IgD-negative memory B cell (primary cell): ENCODE measurements around the gene SRRT. TPM values are rescaled to one million over a fixed set of nuclear protein-coding genes. Genes with fewer than 3 reads are reported as not detected.
A peak's percentile ranks its signal among the peaks of the same experiment; 100 is the strongest.

Experiments used
- H3K27ac Mint-ChIP-seq, 3 donors: one replicate each; pipeline ENCODE4 v1.8.0; 2020 to 2022; ENCODE audit warnings: mild to moderate bottlenecking in 3 of 3, mixed read lengths in 3 of 3, moderate library complexity in 1 of 3
- H3K27me3 Mint-ChIP-seq: one replicate; pipeline ENCODE4 v1.8.0; 2021; ENCODE audit warnings: mixed read lengths
- H3K36me3 Mint-ChIP-seq: one replicate; pipeline ENCODE4 v1.8.0; 2020; ENCODE audit warnings: mild to moderate bottlenecking, mixed read lengths
- H3K4me1 Mint-ChIP-seq, 3 donors: one replicate each; pipeline ENCODE4 v1.8.0; 2020 to 2022; ENCODE audit warnings: mixed read lengths in 3 of 3, mild to moderate bottlenecking in 1 of 3
- H3K4me3 Mint-ChIP-seq, 4 donors: one replicate each; pipeline ENCODE4 v1.8.0; 2020 to 2022; ENCODE audit warnings: mild to moderate bottlenecking in 4 of 4, mixed read lengths in 4 of 4, moderate library complexity in 3 of 4
- H3K9me3 Mint-ChIP-seq, 3 donors: one replicate each; pipeline ENCODE4 v1.8.0; 2020 to 2021; ENCODE audit warnings: mixed read lengths in 3 of 3, mild to moderate bottlenecking in 1 of 3
- polyA plus RNA-seq: library from polyadenylated mRNA; unstranded; fragments of 300-500 nt; fragmentation: Illumina TruSeq; gene quantifications from one replicate; pipeline ENCODE4 v1.2.3, GENCODE V29; 2021

The SRRT gene
- polyA plus RNA-seq, 1 donor from 2014 or later = 79.7 TPM

DNA sequence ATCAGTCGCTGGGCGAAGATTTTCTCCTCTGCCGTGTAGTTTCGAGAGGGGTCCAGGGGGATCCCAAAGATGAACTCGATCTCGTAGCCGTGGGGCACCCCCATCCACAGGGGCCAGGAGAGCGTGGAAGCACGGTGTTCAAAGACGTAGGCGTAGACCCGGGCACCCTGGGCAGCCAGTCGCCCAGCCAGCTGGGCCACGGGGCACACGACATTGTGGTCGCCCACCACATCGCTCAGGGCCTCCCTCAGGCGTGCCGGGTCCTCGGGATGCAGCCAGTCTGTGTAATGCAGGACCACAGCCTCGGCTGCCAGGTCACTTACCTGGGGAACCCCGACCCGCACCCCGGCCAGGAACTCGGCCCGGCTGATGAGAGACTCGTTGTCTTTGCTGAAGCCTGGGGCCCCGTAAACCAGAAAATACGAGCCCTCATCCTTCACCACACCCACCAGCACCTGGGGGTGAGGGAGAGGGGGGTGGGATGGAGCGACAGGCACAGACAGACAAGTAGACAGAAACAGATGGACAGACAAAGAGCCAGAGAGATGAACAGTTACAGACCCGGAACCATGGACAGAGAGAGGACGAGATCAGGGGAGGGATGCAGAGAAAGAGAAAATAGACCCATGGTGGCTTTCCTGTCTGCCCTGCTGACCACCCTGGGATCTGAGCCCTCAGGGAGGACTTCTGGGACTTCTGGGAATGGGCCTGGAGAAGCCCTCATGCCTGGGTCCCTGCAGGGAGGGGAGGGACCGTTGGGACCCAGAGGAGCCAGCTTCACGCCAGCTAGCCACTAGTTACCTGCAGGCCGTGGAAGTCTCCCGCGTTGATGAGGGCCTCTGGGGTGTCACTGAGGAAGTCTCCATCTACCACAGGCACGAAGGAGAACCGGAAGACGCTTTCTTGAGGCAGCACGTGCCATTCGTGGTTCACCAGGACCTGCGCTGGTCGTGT lies 17.7 kb downstream of the SRRT start:
- Mint-ChIP-seq H3K36me3 (peaks cover 1% of the 10 kb centered on the region), H3K4me3 (peak overlapping the region in 2 of 4 donors; percentile 25 to 85), H3K27me3 (peaks cover 27% of the 10 kb centered on the region), H3K9me3 (no peaks in the 10 kb centered on the region), H3K27ac (peak overlapping the region in 2 of 3 donors; percentile 35 to 58), H3K4me1 (peaks cover 17 to 22% (median 19%) of the 10 kb centered on the region in 3 donors)

DNA sequence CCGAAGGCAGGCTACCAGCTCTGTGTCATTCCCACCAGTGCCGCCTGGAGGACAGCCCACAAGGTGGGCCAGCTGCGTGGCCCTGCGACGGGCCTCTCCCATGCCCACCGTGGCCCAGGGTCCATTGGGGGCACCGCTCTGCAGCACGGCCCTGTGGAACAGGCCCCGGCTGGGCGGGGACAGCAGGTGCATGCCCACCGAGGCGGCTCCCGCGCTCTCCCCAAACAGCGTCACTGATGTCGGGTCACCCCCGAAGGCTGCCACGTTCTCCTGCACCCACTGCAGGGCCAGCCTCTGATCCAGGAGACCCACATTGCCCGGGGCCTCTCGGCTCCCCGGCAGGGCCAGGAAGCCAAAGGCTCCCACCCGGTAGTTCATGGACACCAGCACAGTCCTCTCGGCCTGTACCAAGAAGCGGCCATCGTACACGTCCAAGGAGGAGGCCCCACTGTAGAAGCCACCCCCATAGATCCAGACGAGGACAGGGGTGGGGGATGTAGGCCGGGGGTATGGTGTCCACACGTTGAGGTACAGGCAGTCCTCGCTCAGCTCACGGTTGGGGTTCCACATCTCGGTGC lies 18.5 kb downstream of the SRRT start:
- no peaks in the 10 kb centered on the region for H3K9me3 Mint-ChIP-seq
- H3K36me3 Mint-ChIP-seq = no peaks in the 10 kb centered on the region
- peaks cover 33% of the 10 kb centered on the region for H3K27me3 Mint-ChIP-seq
- H3K4me3 Mint-ChIP-seq = peak overlapping the region in 1 of 4 donors; percentile 23
- no peak overlapping the region for H3K27ac Mint-ChIP-seq
- peaks cover 10 to 14% (median 14%) of the 10 kb centered on the region in 3 donors for H3K4me1 Mint-ChIP-seq

DNA sequence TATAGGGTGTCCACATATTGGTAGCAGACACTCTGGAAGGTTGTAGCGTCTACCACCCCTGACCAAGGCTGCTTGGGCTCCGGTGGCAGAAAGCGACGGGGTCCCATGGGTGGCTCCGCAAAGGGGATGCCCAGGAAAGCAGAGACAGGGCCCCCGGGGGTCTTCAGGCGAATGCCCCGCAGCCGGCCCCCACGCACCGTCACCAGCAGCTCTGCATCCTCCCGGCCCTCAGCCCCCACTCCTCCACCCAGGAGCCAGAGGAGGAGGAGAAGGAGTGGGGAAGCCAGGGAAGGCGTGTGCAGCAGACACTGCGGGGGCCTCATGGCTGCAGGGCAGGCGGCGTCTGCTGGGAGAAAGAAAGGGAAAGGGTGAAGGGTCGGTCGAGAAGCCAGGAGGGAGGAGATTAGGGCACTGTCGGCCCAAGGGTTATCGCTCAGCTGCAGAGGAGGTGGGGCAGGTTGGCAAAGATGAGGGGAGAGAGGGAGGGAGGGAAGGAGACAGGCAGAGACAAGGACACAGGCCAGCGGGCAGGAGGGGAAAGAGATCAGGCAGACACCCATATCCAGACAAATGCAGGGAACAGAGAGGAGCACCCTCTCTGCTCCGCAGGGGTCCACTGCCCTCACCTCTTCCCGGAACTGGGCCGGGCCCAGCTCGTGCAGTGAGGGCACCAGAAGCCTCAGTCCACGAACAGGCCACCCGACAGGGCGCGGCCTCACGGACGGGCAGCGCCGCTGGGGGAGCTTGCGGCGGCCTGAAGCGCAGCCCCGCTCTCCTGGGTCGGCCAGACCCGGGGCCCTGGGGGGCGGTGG lies 19.2 kb downstream of the SRRT start:
- Mint-ChIP-seq H3K27me3 (peaks cover 34% of the 10 kb centered on the region), H3K4me3 (peak overlapping the region in 2 of 4 donors; percentile 23 to 78), H3K36me3 (no peaks in the 10 kb centered on the region), H3K27ac (no peak overlapping the region), H3K4me1 (peaks cover 6 to 12% (median 11%) of the 10 kb centered on the region in 3 donors), H3K9me3 (no peaks in the 10 kb centered on the region)

DNA sequence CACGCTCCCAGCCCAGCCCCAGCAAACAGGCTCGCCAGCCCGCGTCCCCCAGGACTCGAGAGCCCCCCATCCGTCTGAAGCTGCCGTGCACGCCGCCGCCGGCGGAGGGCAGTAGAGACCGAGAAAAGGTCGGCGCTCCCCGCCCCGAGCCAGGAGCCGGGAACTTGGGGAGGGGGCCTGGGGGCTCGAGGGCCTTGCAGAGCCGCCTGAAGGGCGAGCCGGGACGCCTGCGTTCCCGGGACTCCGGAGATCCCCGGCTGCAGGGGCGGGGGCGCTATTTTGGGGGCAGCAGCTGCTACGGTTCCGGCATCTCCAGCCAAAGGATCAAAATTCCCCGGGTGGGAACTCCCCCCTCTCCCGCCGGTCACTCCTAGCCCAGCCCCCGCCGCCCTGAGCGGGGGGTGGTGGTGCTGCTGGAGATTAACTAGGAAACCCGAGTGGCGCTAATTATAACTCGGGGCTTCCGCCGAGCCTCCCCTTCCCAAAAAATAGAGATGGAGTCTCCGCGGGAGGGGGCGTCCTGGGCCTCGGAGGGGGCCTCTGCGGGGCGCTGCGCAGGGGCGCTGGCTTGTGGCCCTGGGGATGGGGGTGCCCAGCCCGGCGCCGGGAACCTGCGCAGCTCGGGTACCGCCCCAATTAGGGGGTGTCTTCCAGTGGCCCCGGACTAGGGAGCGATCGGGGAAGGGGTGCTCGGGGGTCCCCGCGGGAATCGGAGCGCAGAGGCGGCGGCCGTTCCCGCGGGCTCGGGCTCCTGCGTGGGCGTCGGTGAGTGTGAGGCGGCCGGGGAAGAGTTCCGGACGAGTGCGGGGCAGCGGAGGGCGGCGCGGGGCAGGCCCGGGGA lies 20.2 kb downstream of the SRRT start:
- Mint-ChIP-seq H3K36me3 (no peaks in the 10 kb centered on the region), H3K27me3 (peaks cover 34% of the 10 kb centered on the region), H3K9me3 (peaks cover 0 to 2% (median 0%) of the 10 kb centered on the region in 3 donors), H3K4me1 (peaks cover 6 to 12% (median 11%) of the 10 kb centered on the region in 3 donors), H3K4me3 (peak overlapping the region in 3 of 4 donors; percentile 12 to 65 (median 47)), H3K27ac (no peak overlapping the region)

DNA sequence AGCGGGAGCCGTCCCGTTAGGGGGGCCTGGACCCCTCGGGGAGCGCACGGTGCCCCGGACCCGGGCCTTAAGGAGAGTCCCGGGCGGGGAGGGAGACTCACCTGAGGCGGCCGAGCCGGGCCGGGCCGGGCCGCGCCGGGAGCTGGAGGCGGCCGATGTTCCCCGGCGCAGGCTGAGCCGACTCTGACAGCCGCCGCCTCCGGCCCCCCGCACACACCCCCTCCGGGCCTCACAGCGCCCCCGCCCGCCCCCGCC lies 20.7 kb downstream of the SRRT start, which contains the start of gene ACHE:
Gene ACHE, minus strand, starts transcription at position 188 of the 255 bp plus-strand sequence. CDS start 1,656 bp downstream, outside the sequence.
- peak within 1 kb of the TSS in 1 of 3 donors; percentile 88 for H3K27ac Mint-ChIP-seq
- H3K4me1 Mint-ChIP-seq = peaks cover 6 to 9% (median 6%) of the 10 kb centered on the region in 3 donors
- peak within 1 kb of the TSS in 3 of 4 donors; percentile 76 to 96 (median 89) for H3K4me3 Mint-ChIP-seq
- H3K36me3 Mint-ChIP-seq = no peaks in the 10 kb centered on the region
- peaks cover 0 to 2% (median 0%) of the 10 kb centered on the region in 3 donors for H3K9me3 Mint-ChIP-seq
- peaks cover 32% of the 10 kb centered on the region for H3K27me3 Mint-ChIP-seq

DNA sequence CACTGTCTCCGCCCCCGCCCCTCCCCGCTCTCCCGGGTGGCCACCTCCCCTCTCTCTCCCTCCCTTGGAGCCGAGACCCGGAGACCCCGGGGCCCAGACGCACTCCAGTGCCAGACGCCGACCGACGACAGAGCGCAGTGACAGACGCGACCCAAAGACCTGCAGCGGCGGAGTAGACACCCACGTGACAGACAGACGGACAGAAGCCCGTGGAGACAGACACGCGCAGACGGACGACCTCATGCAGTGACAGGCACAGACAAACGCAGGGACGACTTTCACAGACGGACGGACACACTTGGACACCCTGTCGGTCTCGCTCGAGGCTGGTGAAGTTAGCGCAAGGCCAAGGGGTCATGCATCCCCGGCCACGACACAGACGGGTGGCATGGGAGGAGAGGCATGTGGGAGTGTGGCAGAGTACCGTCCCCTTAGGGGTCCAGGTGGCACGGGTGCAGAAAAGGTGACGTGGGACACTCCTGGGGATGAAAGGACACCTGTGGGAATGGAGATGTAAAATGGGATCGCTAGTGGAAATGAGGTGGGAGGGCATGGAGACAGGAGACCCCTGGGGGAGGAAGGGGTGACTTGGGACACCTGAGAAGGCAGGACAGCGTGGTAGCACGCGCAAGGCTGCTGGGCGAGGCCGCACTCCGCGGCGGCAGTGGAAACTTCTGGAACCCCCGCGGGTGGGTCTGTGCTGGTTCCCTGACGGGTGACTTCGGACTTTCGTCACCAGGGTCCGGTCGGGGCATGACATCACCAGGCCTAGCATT lies 21.2 kb downstream of the SRRT start:
- no peaks in the 10 kb centered on the region for H3K36me3 Mint-ChIP-seq
- peak overlapping the region in 1 of 3 donors; percentile 88 for H3K27ac Mint-ChIP-seq
- H3K27me3 Mint-ChIP-seq = peaks cover 31% of the 10 kb centered on the region
- peak overlapping the region in 3 of 4 donors; percentile 76 to 96 (median 89) for H3K4me3 Mint-ChIP-seq
- H3K4me1 Mint-ChIP-seq = peaks cover 5 to 9% (median 6%) of the 10 kb centered on the region in 3 donors
- peaks cover 0 to 2% (median 0%) of the 10 kb centered on the region in 3 donors for H3K9me3 Mint-ChIP-seq

DNA sequence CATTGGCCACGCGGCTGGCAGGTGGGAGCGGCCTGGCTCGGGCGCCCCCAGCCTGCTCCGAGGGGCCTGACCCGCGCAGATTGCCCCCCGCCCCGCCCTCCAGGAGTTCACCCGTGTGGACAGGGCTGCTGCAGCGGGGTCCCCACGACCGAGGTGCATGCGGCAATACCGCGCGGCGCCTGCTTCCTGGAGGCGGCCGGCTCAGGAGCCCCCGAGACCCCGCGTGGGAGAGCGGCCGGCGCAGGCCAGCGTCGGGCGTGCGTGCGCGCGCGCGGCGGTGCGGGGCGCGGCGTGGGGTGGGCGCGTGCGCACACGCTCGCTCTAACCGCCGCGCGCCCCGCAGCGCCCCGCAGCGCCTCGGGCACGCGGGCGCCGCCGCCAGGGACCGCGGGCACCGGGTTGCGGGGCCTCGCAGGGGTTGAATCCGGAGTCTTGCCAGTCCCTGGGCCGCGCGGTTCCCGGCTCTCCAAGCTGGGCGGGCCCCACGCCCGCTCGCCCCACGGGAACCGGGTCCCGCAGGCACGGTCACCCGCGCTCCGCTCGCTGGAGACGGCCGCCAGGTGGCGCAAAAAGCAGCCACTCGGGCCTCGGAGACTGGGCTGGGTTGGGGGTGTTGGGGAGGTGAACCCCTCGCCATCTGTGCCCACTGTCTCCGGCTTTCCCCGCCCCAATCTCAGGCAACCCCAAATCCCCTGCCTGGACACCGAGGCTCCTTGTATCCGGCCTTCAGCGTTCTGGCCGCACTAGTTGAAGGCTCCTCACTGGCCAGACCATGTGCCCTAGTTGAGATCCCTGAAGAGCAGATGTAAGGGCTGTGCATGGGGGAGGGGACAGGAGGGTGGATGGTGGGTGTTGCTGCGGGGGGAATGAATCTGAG lies 22.1 kb downstream of the SRRT start:
- Mint-ChIP-seq H3K27me3 (peaks cover 27% of the 10 kb centered on the region), H3K4me1 (peaks cover 0 to 7% (median 5%) of the 10 kb centered on the region in 3 donors), H3K4me3 (peak overlapping the region; percentile 71 to 96 (median 81)), H3K36me3 (no peaks in the 10 kb centered on the region), H3K9me3 (peaks cover 0 to 2% (median 0%) of the 10 kb centered on the region in 3 donors), H3K27ac (no peak overlapping the region)

DNA sequence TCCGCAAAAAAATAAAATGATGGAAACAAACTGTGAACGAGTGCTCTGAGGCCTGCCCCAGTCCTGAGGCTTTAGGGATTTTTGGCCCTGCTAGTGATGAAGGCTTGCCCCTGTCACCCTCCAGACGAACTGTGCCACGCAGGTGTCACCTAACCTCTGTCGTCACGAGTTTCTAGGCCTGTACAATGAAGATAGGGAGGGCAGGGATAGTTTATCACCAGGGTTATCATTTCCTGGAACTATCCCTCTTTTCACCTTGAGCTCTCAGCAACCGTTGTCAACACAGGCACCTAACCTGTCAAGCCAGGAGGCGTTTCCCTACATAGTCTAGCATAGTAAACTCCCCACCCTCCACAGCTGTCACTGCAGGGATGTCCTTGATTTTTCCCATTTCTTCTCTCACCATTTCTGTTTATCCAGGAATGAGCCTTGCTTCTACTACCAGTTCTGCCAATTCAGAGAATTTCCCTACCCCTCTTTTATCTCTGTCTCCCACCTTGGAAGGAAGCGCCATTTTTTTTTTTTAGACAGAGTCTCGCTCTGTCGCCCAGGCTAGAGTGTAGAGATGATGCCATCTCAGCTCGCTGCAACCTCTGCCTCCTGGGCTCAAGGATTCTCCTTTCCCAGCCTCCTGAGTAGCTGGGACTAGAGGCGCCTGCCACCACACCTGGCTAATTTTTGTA lies 23.0 kb downstream of the SRRT start:
- no peak overlapping the region for H3K27ac Mint-ChIP-seq
- peak overlapping the region in 3 of 4 donors; percentile 58 to 91 (median 71) for H3K4me3 Mint-ChIP-seq
- H3K9me3 Mint-ChIP-seq = peaks cover 0 to 2% (median 0%) of the 10 kb centered on the region in 3 donors
- no peaks in the 10 kb centered on the region for H3K36me3 Mint-ChIP-seq
- peaks cover 22% of the 10 kb centered on the region for H3K27me3 Mint-ChIP-seq
- H3K4me1 Mint-ChIP-seq = peaks cover 0 to 7% (median 5%) of the 10 kb centered on the region in 3 donors

DNA sequence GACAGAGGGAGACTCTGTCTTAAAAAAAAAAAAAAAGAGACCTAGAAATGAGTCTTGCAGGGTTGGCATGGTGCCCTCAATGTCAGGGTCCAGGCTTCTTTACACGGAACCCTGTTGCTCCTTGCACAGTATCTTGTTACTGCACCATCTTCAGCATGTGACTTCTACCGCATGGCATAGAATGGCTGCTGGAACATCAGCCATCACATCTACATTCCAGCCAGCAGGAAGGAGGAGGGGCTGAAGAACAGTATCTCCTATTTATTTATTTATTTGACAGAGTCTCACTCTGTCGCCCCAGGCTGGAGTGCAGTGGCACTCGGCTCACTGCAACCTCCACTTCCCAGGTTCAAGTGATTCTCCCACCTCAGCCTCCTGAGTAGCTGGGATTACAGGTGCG lies 24.5 kb downstream of the SRRT start:
- Mint-ChIP-seq H3K36me3 (no peaks in the 10 kb centered on the region), H3K27ac (no peak overlapping the region), H3K4me3 (peak overlapping the region in 1 of 4 donors; percentile 17), H3K9me3 (peaks cover 0 to 2% (median 0%) of the 10 kb centered on the region in 3 donors), H3K27me3 (peaks cover 20% of the 10 kb centered on the region), H3K4me1 (peaks cover 0 to 7% (median 5%) of the 10 kb centered on the region in 3 donors)

DNA sequence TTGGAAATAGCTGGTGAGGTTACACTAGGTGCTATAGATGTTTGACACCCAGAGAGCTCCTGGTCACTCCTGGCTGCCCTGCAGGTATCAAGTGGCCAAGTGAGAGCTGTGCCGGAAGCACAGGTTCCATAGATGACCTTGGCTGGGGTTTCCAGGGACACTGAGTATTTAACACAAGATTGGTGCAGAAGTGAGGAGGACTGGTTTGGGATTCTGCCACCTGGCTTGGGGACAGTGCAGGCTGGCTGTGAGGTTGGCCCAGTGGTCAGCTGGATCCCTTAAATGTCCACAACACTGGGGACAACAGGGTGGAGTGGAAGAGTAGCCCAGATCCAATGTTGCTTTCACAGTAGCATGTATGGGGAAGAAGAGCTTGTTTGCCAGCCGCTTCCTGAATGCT lies 26.1 kb downstream of the SRRT start:
- Mint-ChIP-seq H3K27ac (no peak overlapping the region), H3K4me3 (no peak overlapping the region), H3K4me1 (peaks cover 0 to 6% (median 3%) of the 10 kb centered on the region in 3 donors), H3K36me3 (no peaks in the 10 kb centered on the region), H3K27me3 (peaks cover 17% of the 10 kb centered on the region), H3K9me3 (peaks cover 0 to 2% (median 0%) of the 10 kb centered on the region in 3 donors)

DNA sequence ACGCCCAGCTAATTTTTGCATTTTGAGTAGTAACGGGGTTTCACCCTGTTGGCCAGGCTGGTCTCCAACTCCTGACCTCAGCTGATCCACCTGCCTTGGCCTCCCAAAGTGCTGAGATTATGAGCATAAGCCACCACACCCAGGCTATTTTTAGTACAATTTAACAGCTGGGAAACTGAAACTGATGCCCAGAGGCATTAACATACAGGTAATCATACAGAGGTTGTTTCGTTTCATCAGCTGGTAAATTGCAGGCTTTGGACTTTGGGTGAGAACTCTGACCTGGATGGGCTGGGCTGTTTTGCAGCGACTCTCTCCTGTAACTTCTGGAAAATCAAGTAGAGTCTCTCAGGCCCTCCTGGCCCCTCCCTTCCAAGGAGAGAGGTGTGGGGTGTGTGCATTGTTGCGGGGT lies 27.0 kb downstream of the SRRT start:
- H3K36me3 Mint-ChIP-seq = no peaks in the 10 kb centered on the region
- peaks cover 0 to 2% (median 0%) of the 10 kb centered on the region in 3 donors for H3K9me3 Mint-ChIP-seq
- H3K27ac Mint-ChIP-seq = no peak overlapping the region
- peaks cover 0 to 2% (median 0%) of the 10 kb centered on the region in 3 donors for H3K4me1 Mint-ChIP-seq
- H3K4me3 Mint-ChIP-seq = peak overlapping the region in 1 of 4 donors; percentile 9
- peaks cover 11% of the 10 kb centered on the region for H3K27me3 Mint-ChIP-seq

DNA sequence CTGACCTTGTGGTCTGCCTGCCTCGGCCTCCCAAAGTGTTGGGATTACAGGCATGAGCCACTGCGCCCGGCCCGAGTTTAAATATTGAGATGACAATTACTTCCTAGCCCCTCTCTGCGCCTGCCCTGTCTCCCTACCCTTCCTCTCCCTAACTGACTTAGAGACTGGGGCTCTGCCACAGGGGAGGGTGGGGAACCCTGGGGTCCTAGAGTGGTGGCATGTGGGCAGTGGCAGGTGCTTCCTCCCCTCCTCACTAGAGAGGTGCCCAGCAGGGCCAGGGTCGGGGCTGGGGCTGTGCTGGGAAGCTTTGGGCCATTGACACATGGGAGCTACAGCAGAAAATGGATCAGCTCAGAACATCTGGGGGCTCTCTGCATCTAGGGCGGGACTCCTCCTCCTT lies 27.7 kb downstream of the SRRT start:
- Mint-ChIP-seq H3K27me3 (peaks cover 11% of the 10 kb centered on the region), H3K27ac (no peak overlapping the region), H3K4me1 (peaks cover 0 to 2% (median 0%) of the 10 kb centered on the region in 3 donors), H3K9me3 (peaks cover 0 to 2% (median 0%) of the 10 kb centered on the region in 3 donors), H3K4me3 (no peak overlapping the region), H3K36me3 (no peaks in the 10 kb centered on the region)
